ENCODE data around the gene ZNF668. TPM values are rescaled to one million over a fixed set of nuclear protein-coding genes. Genes with fewer than 3 reads are reported as not detected.

The ZNF668 gene
- total and polyA plus RNA-seq, 2 experiments from 2014 or later = 6.2 to 13.1 TPM

- no peaks in the 10 kb centered on the region for H3K27me3 ChIP-seq (ENCODE audit: insufficient read depth)
- H3K4me2 ChIP-seq = peak overlapping the region; percentile 100
- Mint-ChIP-seq H3K4me1 (peaks cover 8% of the 10 kb centered on the region), H3K27ac (peak overlapping the region; percentile 81), H3K9me3 (peaks cover 2% of the 10 kb centered on the region; the same call in 1 of the 3 replicates), H3K27me3 (ENCODE audit: insufficient read depth, low read depth, poor library complexity) (peaks cover 14% of the 10 kb centered on the region), H3K4me3 (peak overlapping the region; percentile 89), H3K36me3 (ENCODE audit: low read depth) (peaks cover 57% of the 10 kb centered on the region)
- H3K4me1 ChIP-seq (ENCODE audit: insufficient read depth) = peaks cover 7% of the 10 kb centered on the region
- H3K36me3 ChIP-seq (ENCODE audit: insufficient read depth) = peaks cover 32% of the 10 kb centered on the region
- DNase-seq (ENCODE audit: low spot score) = no peak
- ATAC-seq = no peak
- no peaks in the 10 kb centered on the region for H3K9me2 ChIP-seq (ENCODE audit: insufficient read depth)
- no peak overlapping the region for H2AFZ ChIP-seq
- H3K27ac ChIP-seq (ENCODE audit: low read depth) = peak overlapping the region; percentile 87
- TF ChIP-seq JUNB (IDR thresholded peaks at IDR 0.05; ENCODE audit: unreplicated experiment) = no peak
- TF ChIP-seq REST (IDR thresholded peaks at IDR 0.05; ENCODE audit: unreplicated experiment) = no peak
- TF ChIP-seq STAT1 (IDR thresholded peaks at IDR 0.05; ENCODE audit: unreplicated experiment) = no peak
- TF ChIP-seq CREB1 (CRISPR knock-in tag; IDR thresholded peaks at IDR 0.05; ENCODE audit: low read depth) = no peak
- no peak for TF ChIP-seq POLR2AphosphoS5 (IDR thresholded peaks at IDR 0.05; ENCODE audit: low read depth)
- no peak for TF ChIP-seq ZNF331 (CRISPR knock-in tag; IDR thresholded peaks at IDR 0.05; ENCODE audit: low read depth)
- TF ChIP-seq ZNF114 (CRISPR knock-in tag; IDR thresholded peaks at IDR 0.05) = no peak
- TF ChIP-seq EZH2phosphoT487 (IDR thresholded peaks at IDR 0.05; ENCODE audit: unreplicated experiment) = no peak
- no peak for TF ChIP-seq ZNF462 (CRISPR knock-in tag; IDR thresholded peaks at IDR 0.05)
- no peak for TF ChIP-seq ETS1 (IDR thresholded peaks at IDR 0.05)
- TF ChIP-seq NANOG (IDR thresholded peaks at IDR 0.05; ENCODE audit: borderline replicate concordance) = no peak
- TF ChIP-seq CTCF (conservative IDR thresholded peaks at IDR 0.05; ENCODE audit: low read depth in 2 of 2) = no peak
- no peak for TF ChIP-seq EZH2 (IDR thresholded peaks at IDR 0.05; ENCODE audit: low read depth, unreplicated experiment)
- H3K79me2 ChIP-seq (replicated peaks; ENCODE audit: insufficient read depth) = peaks cover 21% of the 10 kb centered on the region
- H3K4me3 ChIP-seq = peak overlapping the region; percentile 93
- peaks cover 10% of the 10 kb centered on the region for H4K20me1 ChIP-seq (replicated peaks; ENCODE audit: insufficient read depth)
- peaks cover 18% of the 10 kb centered on the region; the same call in 1 of the 2 replicates for H3F3A ChIP-seq (replicated peaks; ENCODE audit: low read depth)
Measured at GRCh38 chr16:31118223-31119155, 44.4 kb upstream of the ZNF668 start.
